GM19351 (cell line): Measurements from ENCODE around the gene BRD3.

Experiments used
- ATAC-seq: cut with Tn5 transposase; IDR thresholded peaks from one replicate; pipeline ENCODE4 v1.9.1; 2021; ENCODE audit warnings: mild to moderate bottlenecking, moderate library complexity; ENCODE audit not compliant: unreplicated experiment

Gene BRD3

DNA sequence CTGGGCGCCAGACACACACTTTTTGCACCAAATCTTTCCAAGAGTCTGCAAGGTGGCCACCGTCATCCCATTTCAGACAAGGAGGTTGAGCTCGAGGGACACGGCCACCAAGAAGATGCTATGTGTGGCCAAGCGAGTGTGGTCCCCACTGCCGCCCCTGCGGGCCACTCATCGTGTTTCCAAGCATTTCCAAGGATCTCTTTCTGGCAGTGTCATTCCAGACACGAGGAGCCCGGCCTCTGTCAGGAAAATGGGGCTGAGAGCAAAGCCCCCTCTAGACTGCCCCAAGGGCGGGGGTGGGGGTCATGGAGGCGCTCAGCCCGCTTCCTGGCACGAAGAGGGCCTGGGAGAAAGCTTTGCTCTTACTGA is 86.3 kb downstream of the BRD3 start:
- no peak for ATAC-seq

GRCh38 chr9:133980864-133981588 is 86.8 kb downstream of the BRD3 start:
- ATAC-seq = no peak
